Esophagus squamous epithelium (tissue), 5 donors: ENCODE measurements around the gene ARHGAP45. TPM values are rescaled to one million over a fixed set of nuclear protein-coding genes. Genes with fewer than 3 reads are reported as not detected.
A peak's percentile ranks its signal among the peaks of the same experiment; 100 is the strongest.

ENCODE experiments used
- DNase-seq: peaks from one replicate; lab custom pipeline; 2025; lab: John Stamatoyannopoulos, UW
- H3K27ac ChIP-seq, 4 donors: fragments of 200-600 bp; sonication (generic); one replicate each; pipeline ENCODE4 v1.5.1; 2016 to 2019; ENCODE audit warnings: mild to moderate bottlenecking in 1 of 4
- H3K27me3 ChIP-seq, 4 donors: fragments of 200-600 bp; sonication (generic); 1 replicate in 3 of 4; 2 replicates in 1 of 4; pipeline versions ENCODE4 v1.5.1 to v1.6.0; 2017 to 2021; ENCODE audit warnings: antibody characterized with exemption in 1 of 4
- H3K36me3 ChIP-seq, 3 donors: fragments of 200-600 bp; sonication (generic); one replicate each; pipeline ENCODE4 v1.5.1; 2016 to 2019
- H3K4me1 ChIP-seq, 3 donors: fragments of 200-600 bp; sonication (generic); one replicate each; pipeline ENCODE4 v1.5.1; 2017 to 2019
- H3K4me3 ChIP-seq, 4 donors: fragments of 200-600 bp; sonication (generic); 1 replicate in 3 of 4; 2 replicates in 1 of 4; pipeline ENCODE4 v1.5.1; 2016 to 2019; ENCODE audit warnings: mild to moderate bottlenecking in 2 of 4, moderate library complexity in 1 of 4
- H3K9me3 ChIP-seq, 3 donors: fragments of 200-600 bp; sonication (generic); one replicate each; pipeline ENCODE4 v1.5.1; 2016 to 2019
- POLR2A ChIP-seq, 4 donors: fragments of 450-650 bp; IDR thresholded peaks; one replicate each; pipeline ENCODE4 v1.6.1; 2017; ENCODE audit warnings: antibody characterized with exemption in 4 of 4, mild to moderate bottlenecking in 4 of 4, moderate library complexity in 3 of 4
- WGBS, 2 donors: methylation state at CpG; one replicate each; pipeline ENCODE4 v1.1.5; 2018; 5-methylcytosine and 5-hydroxymethylcytosine counted together
- intact Hi-C: fragments of 100-400 bp; cut with DNase I; formaldehyde crosslinking; loops from one replicate; pipeline ENCODE4 v1.15.0; 2022
- total RNA-seq, 4 donors: library from RNA; depleted of rRNA; stranded (reverse); fragments of >200 nt; gene quantifications; one replicate each; pipeline ENCODE4 v1.1.0, GENCODE V29; 2016
- TF ChIP-seq, protein P1 (sequence below), 6 experiments: fragments of 450-650 bp in 4 of 6; fragments of 200-600 bp in 2 of 6; sonication (generic) in 2 of 6; IDR thresholded peaks; one replicate each; pipeline ENCODE4 v1.5.1; 2016 to 2019; ENCODE audit warnings: antibody characterized with exemption in 6 of 6, mild to moderate bottlenecking in 4 of 6, moderate library complexity in 4 of 6
- donor health status: DM: yes; HTN: yes; CAD: no.

Gene ARHGAP45
- total RNA-seq, 4 donors from 2014 or later, result 8.2 to 39.3 (median 12.5) TPM

- Histone ChIP-seq H3K27ac (peak within 1 kb of the TSS; percentile 81 to 83 (median 82)), H3K4me3 (peak within 1 kb of the TSS; percentile 37 to 74 (median 59)), H3K27me3 (peaks cover 0 to 14% (median 0%) of the 10 kb centered on the region in 4 donors), H3K9me3 (no peaks in the 10 kb centered on the region), H3K4me1 (peaks cover 33 to 64% (median 39%) of the 10 kb centered on the region in 3 donors), H3K36me3 (peaks cover 13 to 37% (median 17%) of the 10 kb centered on the region in 3 donors)
- TF ChIP-seq, protein P1, sequence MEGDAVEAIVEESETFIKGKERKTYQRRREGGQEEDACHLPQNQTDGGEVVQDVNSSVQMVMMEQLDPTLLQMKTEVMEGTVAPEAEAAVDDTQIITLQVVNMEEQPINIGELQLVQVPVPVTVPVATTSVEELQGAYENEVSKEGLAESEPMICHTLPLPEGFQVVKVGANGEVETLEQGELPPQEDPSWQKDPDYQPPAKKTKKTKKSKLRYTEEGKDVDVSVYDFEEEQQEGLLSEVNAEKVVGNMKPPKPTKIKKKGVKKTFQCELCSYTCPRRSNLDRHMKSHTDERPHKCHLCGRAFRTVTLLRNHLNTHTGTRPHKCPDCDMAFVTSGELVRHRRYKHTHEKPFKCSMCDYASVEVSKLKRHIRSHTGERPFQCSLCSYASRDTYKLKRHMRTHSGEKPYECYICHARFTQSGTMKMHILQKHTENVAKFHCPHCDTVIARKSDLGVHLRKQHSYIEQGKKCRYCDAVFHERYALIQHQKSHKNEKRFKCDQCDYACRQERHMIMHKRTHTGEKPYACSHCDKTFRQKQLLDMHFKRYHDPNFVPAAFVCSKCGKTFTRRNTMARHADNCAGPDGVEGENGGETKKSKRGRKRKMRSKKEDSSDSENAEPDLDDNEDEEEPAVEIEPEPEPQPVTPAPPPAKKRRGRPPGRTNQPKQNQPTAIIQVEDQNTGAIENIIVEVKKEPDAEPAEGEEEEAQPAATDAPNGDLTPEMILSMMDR (IDR thresholded peaks at IDR 0.05), result peak in 2 of 6 experiments; percentile 4 to 30
- peak in 2 of 4 donors; percentile 81 to 91 for TF ChIP-seq POLR2A (IDR thresholded peaks at IDR 0.05)
- intact Hi-C loops, result no loop called here
- peak; percentile 84 for DNase-seq
- 0 to 6% methylated on average over 6 to 8 of the region's 56 CpGs for WGBS, 2 donors
These were observed 27.1 kb upstream of the ARHGAP45 start, which contains the start of gene ABCA7 for GRCh38 chr19:1039646-1040475. Gene ABCA7 (plus strand): TSS chr19:1040107. CDS start chr19:1041362, 1,255 bp downstream.

DNA sequence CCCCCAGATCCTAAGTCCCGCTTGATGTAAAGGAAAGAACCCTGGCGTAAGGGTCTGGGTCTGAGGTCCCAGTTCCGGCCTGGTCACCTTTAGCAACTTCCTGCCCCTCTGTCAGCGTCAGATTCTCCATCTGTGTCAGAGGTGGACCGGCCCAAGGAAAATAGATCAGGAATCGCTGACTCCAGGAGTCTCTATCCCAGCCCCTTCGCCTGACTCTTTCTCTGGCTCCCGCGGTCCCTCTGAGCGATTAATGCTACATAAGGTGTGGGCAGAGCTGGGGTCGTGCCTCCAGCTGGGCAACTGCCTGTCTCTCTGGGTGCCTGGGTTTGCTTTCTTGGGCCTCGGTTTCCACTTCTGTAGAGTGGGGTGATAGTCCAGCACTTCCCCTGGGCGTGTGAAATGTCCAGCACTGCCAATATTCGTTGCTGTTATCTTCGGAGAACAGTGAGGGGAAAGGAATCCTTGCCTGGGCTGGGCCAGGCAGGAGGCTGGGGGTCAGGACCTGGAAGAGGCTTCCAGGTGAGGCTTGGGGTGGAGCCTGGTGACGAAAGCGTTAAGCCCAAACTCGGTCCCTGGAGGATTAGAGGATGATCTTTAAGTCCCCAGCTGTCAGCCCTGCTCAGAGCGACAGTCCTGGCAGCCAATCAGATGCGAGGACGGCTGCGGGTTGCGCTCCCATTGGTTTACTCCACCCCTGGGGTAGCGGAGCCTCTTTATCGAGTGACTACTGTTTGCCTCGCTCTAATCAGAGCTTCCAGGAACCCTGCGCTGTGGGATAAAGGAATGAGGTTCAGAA lies 26.3 kb upstream of the ARHGAP45 start:
- H3K9me3 ChIP-seq, result no peaks in the 10 kb centered on the region
- H3K27ac ChIP-seq, result peak overlapping the region; percentile 81 to 83 (median 82)
- intact Hi-C loops, result no loop called here
- peaks cover 0 to 14% (median 0%) of the 10 kb centered on the region in 4 donors for H3K27me3 ChIP-seq
- TF ChIP-seq, protein P1 (IDR thresholded peaks at IDR 0.05), result no peak
- TF ChIP-seq POLR2A (IDR thresholded peaks at IDR 0.05), result peak in 1 of 4 donors; percentile 34
- peak overlapping the region; percentile 37 to 74 (median 59) for H3K4me3 ChIP-seq
- peaks cover 33 to 64% (median 39%) of the 10 kb centered on the region in 3 donors for H3K4me1 ChIP-seq
- DNase-seq, result peak; percentile 55
- H3K36me3 ChIP-seq, result peaks cover 13 to 29% (median 16%) of the 10 kb centered on the region in 3 donors
- WGBS, 2 donors, result 3% methylated on average over 12 to 13 of the region's 27 CpGs

- DNase-seq, result no peak
- Histone ChIP-seq H3K36me3 (peaks cover 8 to 23% (median 9%) of the 10 kb centered on the region in 3 donors), H3K4me3 (peak overlapping the region; percentile 37 to 74 (median 59)), H3K27me3 (peaks cover 0 to 14% (median 0%) of the 10 kb centered on the region in 4 donors), H3K9me3 (no peaks in the 10 kb centered on the region), H3K4me1 (peaks cover 33 to 64% (median 39%) of the 10 kb centered on the region in 3 donors), H3K27ac (peak overlapping the region; percentile 63 to 83 (median 82))
- no peak for TF ChIP-seq POLR2A (IDR thresholded peaks at IDR 0.05)
- TF ChIP-seq, protein P1 (IDR thresholded peaks at IDR 0.05), result no peak
- intact Hi-C loops, result no loop called here
- WGBS, 2 donors, result 15 to 35% methylated on average over 8 to 9 of the region's 26 CpGs
These were observed 25.6 kb upstream of the ARHGAP45 start for GRCh38 chr19:1041272-1041834.

GRCh38 chr19:1041835-1042685 lies 24.9 kb upstream of the ARHGAP45 start:
- Histone ChIP-seq H3K36me3 (peaks cover 4 to 15% (median 6%) of the 10 kb centered on the region in 3 donors), H3K9me3 (no peaks in the 10 kb centered on the region), H3K4me3 (peak overlapping the region; percentile 7 to 74 (median 59)), H3K27ac (peak overlapping the region; percentile 63 to 83 (median 82)), H3K27me3 (peaks cover 0 to 14% (median 0%) of the 10 kb centered on the region in 4 donors), H3K4me1 (peaks cover 39 to 72% (median 46%) of the 10 kb centered on the region in 3 donors)
- TF ChIP-seq, protein P1 (IDR thresholded peaks at IDR 0.05), result no peak
- TF ChIP-seq POLR2A (IDR thresholded peaks at IDR 0.05), result no peak
- intact Hi-C loops, result no loop called here
- DNase-seq, result no peak
- WGBS, 2 donors, result 24% methylated on average over 20 of the region's 43 CpGs; no CpG with 5 or more reads in 1 of the 2 donors
